ENCODE measurements around the gene GK2.

GK2 gene

GRCh38 chr4:79425586-79425985 is 17.6 kb upstream of the GK2 start:
- Histone ChIP-seq H3K27ac (ENCODE audit: extremely low read depth, low read depth, low read length) (no peak overlapping the region), H3K36me3 (ENCODE audit: control insufficient read depth in 2 of 2, insufficient read depth in 1 of 2, low read length in 2 of 2) (no peaks in the 10 kb centered on the region), H3K4me1 (ENCODE audit: control insufficient read depth, insufficient read depth, low read length) (no peaks in the 10 kb centered on the region), H3K4me3 (ENCODE audit: low read depth, low read length) (no peak overlapping the region), H3K9me3 (ENCODE audit: control insufficient read depth, insufficient read depth, low read depth, low read length) (no peaks in the 10 kb centered on the region)
- POLR2A ChIA-PET, result no interaction called here
- TF ChIP-seq ZNF311 (tag by site-specific recombination; IDR thresholded peaks at IDR 0.05; ENCODE audit: borderline replicate concordance) (no peak), KLF1 (tag by site-specific recombination; IDR thresholded peaks at IDR 0.05) (no peak), ZFP3 (tag by site-specific recombination; IDR thresholded peaks at IDR 0.05; ENCODE audit: low read depth) (no peak), PRDM6 (tag by site-specific recombination; IDR thresholded peaks at IDR 0.05) (no peak), ZNF654 (tag by site-specific recombination; IDR thresholded peaks at IDR 0.05; ENCODE audit: low read depth) (no peak), ZFP69B (tag by site-specific recombination; IDR thresholded peaks at IDR 0.05) (no peak), EGR2 (tag by site-specific recombination; IDR thresholded peaks at IDR 0.05; ENCODE audit: low read depth) (no peak), YY1 (tag by site-specific recombination; IDR thresholded peaks at IDR 0.05) (no peak), ZNF777 (tag by site-specific recombination; IDR thresholded peaks at IDR 0.05; ENCODE audit: borderline replicate concordance) (no peak), ZNF404 (tag by site-specific recombination; IDR thresholded peaks at IDR 0.05) (no peak), GFI1B (tag by site-specific recombination; IDR thresholded peaks at IDR 0.05) (no peak), INSM2 (tag by site-specific recombination; IDR thresholded peaks at IDR 0.05) (no peak), ZSCAN5A (tag by site-specific recombination; IDR thresholded peaks at IDR 0.05) (no peak), ZNF184 (tag by site-specific recombination; IDR thresholded peaks at IDR 0.05) (no peak), SCRT2 (tag by site-specific recombination; IDR thresholded peaks at IDR 0.05) (no peak), ZNF23 (tag by site-specific recombination; IDR thresholded peaks at IDR 0.05; ENCODE audit: borderline replicate concordance) (no peak)
- TF ChIP-seq, protein P1, sequence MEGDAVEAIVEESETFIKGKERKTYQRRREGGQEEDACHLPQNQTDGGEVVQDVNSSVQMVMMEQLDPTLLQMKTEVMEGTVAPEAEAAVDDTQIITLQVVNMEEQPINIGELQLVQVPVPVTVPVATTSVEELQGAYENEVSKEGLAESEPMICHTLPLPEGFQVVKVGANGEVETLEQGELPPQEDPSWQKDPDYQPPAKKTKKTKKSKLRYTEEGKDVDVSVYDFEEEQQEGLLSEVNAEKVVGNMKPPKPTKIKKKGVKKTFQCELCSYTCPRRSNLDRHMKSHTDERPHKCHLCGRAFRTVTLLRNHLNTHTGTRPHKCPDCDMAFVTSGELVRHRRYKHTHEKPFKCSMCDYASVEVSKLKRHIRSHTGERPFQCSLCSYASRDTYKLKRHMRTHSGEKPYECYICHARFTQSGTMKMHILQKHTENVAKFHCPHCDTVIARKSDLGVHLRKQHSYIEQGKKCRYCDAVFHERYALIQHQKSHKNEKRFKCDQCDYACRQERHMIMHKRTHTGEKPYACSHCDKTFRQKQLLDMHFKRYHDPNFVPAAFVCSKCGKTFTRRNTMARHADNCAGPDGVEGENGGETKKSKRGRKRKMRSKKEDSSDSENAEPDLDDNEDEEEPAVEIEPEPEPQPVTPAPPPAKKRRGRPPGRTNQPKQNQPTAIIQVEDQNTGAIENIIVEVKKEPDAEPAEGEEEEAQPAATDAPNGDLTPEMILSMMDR (tag by site-specific recombination; IDR thresholded peaks at IDR 0.05), result no peak
- CTCF ChIA-PET, result no interaction called here

DNA sequence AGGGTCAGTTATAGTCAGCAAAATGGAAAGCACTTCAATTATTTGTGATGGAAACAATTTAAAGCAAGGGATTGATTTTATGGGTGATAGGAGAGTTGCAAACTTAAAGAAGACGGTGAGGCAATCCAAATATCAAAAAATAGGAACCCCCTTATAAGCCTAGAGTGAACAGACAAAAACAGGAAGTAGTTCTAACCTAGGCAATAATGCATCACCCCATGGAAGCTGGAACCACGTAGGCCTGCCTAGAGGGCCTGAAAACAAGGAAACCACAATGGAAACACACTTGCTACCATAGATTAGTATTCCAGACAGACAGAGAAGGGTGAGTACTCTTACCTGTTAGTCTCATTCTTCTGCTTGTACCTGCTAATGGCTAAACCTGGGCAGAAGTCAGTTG is 13.5 kb upstream of the GK2 start:
- Histone ChIP-seq H3K9me3 (ENCODE audit: control insufficient read depth, insufficient read depth, low read depth, low read length) (no peaks in the 10 kb centered on the region), H3K36me3 (ENCODE audit: control insufficient read depth in 2 of 2, insufficient read depth in 1 of 2, low read length in 2 of 2) (no peaks in the 10 kb centered on the region), H3K27ac (ENCODE audit: extremely low read depth, low read depth, low read length) (no peak overlapping the region), H3K4me3 (ENCODE audit: low read depth, low read length) (no peak overlapping the region), H3K4me1 (ENCODE audit: control insufficient read depth, insufficient read depth, low read length) (no peaks in the 10 kb centered on the region)
- POLR2A ChIA-PET, result no interaction called here
- TF ChIP-seq HOXC10 (CRISPR knock-in tag; IDR thresholded peaks at IDR 0.05) (no peak), ELK4 (IDR thresholded peaks at IDR 0.05; ENCODE audit: borderline replicate concordance, low read depth, low read length) (no peak), SETDB1 (IDR thresholded peaks at IDR 0.05; ENCODE audit: insufficient read length, low read length) (no peak)
- CTCF ChIA-PET, result no interaction called here

Data from HEK293 (cell line).